GM03348 (cell line): ENCODE results near the gene MAGEF1.
"Not testable (repeated sequence)": the region's sequence is repeated elsewhere in the genome, so short reads cannot be mapped to it uniquely, and the experiment has no call there.

Experiments
- DNase-seq: peaks from one replicate; pipeline ENCODE4 v3.0.0; 2012; ENCODE audit warnings: low spot score

MAGEF1 gene

DNA sequence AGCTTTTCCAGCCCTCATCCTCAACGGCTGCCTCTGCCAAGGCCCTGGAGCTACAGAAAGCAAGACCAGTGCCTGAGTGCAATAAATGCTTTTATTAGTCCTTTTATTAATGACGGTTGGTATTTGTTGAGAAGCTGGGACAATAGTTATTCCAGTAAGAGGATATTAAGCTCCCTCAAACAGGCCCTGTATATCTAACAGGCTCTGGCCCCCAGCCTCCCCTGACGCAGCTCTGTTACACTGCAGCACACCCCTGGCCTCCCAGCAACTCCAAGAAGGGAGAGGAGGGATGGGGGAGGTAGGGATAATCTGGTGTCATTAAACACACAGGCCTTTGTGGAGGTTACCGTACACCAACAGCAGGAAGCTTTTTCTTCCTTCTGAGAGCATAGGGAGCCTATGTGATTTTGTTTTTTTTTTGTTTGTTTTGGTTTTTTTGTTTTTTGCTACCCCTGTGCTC lies 30.8 kb upstream of the MAGEF1 start:
- DNase-seq: no peak

DNA sequence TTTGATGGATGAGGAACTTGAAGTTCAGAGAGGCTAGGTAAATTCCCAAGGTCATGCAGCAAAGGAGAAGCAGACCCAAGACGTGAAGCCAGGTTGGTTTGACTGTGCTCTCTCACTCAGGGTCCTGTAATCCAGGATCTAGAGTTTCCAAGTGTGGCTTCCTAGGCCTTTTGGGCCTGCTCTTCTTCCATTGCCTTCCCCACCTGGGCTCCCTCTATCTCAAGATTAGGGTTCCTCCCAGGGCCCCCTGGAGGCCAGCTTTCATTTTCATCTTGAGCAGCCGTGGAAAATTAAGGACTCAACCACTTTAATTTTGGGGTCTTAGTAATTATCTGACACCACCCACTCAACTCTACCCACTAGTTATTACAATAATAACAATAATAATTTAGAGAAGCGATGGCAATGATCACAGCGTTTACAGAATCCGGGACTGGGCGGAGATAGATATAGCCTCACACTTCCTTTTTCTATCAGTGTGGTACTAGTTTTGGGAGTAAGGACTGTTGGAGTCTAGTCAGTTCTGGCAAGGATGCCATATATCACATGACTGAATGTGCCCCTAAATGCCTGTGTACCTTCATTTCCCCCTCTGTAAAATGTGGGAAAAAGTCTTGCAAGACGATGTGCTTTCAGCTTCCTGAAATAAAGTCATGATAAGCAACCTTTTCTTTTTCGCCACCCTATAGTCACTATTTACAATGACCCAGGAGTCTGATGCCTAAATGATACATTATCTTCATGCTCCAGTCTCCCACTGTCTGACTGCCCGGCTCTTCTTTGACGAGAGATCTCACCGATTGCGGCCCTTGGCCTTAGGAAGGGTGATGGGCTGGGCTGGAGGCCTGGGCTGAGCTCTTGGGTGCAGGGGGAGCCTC lies 30.2 kb upstream of the MAGEF1 start:
- DNase-seq: no peak

DNA sequence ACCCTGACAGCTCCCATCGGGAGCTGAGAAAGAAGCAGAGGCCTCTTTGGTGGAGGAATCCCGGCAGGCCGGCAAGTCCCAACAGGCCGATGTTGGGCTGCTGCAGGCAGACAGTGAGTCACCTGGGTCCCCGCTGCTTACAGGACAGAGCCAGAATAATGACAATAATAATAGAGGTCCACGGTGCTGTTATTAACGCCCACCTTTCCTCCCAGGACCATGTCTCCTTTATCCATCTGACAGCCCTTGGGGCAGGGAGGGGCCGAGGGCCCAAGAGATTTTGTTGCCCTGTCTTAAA lies 29.3 kb upstream of the MAGEF1 start:
- DNase-seq: no peak

DNA sequence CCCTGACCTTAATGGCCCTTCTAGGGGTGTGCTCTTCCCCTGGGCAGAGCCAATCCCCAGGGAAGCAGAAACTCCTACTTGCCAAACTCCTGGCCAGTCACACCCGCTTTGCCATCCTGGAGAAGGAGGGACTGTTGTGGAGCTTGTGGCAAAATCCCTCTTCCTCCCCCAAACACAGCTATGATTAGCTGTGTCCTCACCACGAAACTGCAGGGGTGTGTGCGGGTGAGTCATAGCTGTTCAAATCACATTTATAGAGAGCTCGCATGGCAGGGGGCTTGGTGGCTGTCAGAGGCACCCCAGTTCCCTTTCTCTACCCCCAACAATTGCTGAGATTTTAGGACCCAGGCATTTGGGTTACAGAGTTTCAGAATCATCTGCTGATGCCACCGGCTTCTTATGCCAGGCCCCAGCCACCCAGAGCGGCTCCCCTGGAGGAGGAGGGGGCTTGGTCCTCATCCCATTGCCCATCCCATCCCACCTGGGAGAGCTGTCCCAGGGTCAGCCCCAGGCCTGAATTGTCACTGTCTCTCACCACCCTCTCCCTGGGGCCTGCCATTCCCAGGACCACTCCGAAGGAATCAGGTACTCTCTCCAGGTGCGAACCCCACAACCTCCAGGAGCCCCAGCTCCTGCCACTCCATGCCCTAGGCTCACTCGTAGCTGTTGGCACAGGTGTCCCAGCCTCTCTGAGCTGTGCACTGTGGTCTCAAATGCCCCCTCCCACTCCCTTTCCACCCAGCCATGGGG lies 28.8 kb upstream of the MAGEF1 start:
- peak; percentile 76 for DNase-seq

DNA sequence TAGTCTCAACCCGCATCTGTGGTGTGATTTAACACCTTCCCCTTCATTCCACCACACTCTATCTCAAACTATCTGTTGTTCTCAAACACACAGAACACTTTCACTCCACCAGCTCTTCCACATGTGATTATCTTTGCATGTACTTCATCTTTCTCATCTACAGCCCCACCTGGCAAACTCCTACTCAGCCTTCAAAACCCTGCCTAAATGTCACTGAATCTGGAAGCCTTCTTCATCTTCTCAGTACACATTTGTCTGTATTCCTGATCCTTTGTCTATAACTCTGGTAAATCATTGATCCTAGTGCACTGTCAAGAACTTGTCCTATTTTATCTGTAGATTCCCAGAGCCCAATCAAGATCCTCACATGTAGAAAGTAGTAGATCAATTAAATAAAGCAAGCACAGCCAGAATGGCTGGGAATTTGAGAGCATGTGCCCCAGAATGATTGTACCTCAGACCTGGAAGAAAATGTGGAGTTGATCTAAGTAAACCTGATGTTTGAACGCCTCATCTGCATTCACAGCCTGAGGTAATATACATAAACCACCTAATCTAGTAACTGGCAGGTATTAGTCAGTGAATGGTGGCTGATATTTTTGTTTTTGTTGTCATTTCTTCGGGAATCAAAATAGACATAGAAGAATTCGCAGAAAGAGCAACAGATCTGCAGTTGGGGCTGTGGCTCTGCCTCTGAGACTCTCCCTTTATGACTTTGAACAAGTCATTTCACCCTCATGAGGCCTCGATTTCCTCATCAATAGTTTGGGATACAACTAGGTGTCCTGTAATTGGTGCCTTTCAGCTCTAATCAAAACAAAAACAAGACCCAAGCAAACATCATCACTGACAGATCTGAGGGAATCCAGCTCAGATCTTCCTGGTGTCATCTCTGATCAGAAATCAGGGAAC lies 28.0 kb upstream of the MAGEF1 start:
- no peak for DNase-seq

DNA sequence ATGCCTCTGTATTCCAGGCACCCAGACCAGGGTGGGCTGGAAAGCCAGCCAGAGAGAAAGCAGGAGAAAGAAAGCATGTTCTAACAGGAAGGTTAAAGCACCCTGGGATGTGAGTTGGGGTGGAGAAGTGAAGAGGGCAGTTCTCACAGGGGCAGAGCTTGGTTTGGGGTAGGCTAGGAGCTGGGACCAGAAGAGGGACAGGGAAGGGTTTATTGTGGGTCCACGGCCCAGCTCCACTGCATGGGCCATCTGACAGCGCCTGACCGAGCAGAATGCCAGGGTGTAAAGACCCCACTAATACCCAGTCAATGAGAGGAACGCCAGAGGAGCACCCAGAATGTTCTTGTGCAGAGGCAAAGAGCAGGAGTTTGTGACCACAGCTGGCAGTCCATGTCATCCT lies 27.1 kb upstream of the MAGEF1 start:
- DNase-seq: no peak

DNA sequence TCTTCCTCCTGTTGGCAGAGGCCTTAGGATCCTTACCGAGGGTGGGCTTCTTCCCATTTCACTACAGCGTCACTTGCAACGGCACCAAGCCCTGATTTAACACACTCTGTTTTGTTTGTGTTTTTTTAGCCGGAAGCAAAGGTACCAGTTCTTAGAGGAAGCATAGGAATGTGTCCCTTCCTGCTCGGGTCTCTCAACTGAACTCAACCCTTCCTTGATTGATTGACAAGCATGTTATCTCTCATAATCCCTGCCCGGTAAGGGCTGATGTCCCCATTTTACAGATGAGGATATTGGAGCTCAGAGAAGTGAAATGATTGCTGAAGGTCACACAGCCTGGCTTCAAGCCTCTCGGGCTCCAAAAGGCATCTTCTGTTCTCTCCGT lies 26.6 kb upstream of the MAGEF1 start:
- no peak for DNase-seq

DNA sequence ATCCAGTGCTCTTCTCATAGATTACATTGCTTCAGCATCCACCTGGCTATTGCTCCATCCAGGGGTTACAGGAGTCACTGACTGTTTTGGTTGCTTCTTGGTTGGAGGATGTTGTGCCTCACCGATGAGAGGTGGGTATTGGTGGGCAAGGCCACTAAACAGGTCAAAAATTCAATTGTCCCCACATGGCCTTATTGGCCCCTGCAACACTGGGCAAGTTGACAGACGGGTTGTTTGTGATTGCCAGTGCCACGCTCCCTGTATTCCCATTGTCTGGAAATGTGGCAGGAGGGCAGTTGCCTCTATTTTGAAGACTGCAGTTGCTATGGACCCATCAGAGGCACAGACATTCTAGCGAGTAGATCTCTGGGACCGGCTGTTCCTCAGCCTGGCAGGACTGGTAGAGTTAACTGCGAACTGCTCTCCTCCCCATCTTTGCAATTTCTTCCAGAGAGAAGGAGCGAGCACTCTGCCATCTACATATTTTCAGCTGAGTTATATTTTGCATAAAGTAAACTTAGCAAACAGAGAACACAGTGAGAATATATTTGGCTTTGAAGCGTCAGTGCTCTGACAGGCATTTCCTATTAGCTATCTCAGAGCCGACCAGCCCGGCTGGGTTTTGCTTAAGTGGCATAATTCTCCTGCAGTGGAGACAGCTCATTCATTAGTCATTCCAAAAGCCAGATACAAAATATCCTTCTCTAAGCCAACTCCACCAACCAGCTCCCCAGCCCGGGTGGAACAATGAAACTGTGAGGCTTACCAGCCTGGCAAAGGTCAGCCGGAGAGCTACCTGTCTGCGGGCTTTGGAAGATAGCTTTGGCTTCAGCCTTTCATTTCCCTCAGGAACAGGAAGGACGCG lies 26.0 kb upstream of the MAGEF1 start:
- DNase-seq: peak; percentile 82

DNA sequence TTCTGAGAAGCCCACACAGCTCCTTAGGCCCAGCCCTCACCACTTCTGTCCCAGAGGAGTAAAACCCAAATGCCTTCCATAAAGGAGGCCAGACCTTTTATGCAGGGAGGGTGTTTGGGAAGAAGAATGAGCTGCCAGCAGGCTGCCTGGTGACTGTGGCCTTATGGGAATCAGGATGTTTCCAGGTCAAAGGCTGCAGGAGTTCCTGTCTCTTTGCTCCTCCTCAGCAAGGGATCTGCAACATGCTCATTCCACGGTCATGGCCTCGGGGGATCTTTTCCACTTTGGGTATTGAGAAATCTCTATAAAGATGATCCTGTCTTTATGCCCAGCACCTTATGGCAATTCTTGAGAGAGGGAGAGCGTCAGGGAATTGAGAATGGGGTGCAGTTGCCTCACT lies 25.2 kb upstream of the MAGEF1 start:
- DNase-seq: no peak

DNA sequence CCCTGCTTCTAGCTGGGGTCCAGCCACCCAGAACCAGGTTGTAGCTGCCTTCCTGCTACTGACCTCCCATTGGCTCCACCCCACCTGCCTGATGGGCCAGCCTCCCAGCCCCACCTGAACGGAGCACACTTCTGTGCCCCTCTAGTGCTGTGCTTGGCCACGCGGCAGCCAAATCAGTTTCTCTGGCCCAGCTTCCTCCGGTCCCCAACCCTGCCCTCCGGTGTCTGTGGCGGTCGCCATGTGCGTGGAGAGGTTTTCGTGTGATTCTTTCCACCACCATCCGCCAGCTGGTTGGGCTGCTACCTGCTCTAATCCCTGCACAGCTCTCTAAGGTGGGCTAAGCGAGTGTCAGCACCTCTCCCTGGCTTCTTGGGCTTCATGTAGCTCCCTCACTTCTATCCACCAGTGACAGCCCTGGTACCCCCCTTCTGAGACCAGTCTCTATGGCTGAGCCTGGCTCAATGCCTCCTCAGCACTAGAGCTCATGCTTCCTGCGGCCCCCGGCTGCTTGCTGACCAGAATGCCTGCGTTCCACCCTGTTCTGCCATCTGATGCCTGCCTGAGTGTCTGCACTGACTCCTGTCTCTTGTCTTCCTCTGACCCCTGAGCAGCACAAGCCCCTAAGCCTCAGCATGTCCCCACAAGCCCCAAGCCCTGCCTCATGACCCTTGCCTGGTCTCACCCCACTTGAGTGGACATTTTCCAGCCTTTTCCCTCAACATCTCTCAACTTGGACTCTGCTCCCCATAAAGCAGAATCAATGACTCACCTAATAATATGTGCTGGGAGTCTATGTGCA lies 23.2 kb upstream of the MAGEF1 start:
- no peak for DNase-seq

DNA sequence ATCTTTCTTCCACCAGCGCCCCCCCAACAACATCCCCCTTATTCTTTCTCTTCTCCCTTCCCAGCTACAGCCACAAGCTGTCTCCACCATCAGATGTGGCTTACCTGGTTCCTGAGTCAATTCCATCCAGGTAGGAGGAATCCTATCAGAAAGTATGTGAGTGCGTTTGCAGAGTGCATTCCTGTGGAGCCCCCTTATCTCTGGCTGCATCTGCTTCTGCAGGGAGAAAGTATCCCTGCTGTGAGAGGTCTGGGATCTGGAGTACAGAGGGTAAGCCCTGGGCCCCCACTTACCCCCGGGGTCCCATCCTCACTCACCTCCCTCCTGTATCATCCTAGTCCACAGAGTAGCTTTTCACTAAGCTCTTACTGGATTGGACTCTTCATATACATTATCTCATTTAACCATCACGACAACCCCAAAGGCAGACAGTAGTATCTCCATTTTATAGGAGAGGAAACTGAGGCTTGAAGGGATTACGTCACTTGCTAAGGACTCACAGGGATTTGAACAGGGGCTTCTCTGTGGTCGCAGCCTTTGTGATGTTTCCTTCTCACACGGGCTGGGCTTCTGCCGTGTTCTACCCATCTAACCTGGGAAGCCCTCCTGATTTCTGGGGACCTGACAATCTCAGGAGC lies 22.2 kb upstream of the MAGEF1 start:
- no peak for DNase-seq

DNA sequence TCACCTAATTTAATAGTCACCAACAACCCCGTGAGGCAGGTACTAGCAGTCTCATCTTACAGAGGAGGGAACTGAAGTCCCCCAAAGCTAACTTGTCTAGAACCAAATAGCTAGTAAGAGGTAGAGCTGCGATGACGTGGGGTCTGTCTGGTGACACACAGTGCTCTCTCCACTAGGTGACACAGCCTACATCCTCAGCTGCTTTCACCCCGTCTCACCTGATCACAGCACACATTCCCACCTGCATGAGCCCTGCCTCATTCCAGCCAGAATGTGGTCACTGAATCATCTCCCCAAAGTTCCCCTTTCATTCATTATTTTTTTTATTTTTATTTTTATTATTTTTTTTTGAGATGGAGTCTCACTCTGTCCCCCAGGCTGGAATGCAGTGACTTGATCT lies 21.3 kb upstream of the MAGEF1 start:
- DNase-seq: no peak

DNA sequence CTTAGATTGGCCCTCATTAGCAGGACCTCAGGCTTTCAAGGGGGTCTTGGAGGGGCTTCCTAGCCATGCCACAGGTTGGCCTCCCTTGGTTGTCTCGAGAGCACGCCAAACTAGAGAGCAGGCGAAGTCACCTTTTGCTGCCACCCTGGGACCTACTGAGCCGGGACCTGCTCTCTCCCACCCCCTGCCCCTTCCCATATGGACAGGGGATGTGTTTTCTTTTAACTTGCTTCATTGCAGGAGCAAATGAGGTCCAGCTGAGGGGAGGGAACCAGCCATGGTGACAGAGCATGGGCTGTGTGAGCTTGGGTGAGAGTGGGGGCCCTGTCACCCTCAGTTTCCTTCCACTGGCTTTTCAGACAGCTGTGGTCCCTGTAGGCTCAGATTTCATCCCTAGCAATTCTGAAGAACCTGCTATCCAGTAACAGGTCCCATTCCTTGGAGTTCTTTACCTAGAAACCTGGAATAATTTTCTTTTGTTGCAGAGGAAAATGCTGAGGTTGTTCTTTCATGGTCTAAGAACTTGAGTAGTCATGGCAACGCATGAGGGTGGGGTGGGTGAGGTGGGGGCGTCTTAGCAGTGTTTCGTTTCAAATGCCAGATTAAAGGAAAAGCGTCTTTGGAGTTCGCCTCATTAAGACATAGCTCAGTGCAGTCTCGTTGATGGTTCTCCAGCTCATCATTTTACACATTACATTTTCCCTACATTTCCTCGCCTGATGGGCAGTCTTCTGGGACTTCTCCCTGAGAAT lies 20.1 kb upstream of the MAGEF1 start:
- no peak for DNase-seq

DNA sequence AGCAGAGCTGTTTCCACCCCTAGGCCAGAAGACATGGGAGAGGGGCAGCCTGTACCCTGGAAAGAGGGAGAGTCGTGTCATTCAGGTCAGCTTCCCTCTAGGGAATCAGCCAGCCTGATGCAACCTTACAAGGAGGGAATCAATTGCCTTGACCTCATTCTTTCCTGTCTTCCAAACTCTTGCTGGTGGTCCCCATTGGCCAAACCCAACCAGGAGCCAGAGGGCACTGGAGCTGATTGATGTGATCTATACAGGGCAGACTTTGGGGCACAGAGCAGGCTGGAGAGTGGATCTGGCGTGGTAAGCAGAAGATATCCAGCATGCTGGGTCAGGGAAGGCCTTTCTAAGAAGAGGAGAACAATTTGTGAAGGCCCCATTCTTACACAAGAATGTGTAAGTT lies 19.1 kb upstream of the MAGEF1 start:
- no peak for DNase-seq

DNA sequence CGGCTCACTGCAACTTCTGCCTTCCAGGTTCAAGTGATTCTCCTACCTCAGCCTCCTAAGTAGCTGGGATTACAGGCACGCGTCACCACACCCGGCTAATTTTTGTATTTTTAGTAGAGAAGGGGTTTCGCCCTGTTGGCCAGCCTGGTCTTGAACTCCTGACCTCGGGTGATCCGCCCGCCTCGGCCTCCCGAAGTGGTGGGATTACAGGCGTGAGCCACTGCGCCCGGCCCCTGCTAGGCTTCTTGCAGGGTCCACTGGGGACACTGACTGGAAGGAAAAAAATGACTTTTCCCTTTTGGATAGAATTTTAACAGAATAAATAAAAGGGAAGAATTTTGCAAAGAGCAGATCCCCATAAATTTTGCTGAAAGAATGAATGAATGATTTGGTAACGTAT lies 17.3 kb upstream of the MAGEF1 start:
- DNase-seq: not testable (repeated sequence)

DNA sequence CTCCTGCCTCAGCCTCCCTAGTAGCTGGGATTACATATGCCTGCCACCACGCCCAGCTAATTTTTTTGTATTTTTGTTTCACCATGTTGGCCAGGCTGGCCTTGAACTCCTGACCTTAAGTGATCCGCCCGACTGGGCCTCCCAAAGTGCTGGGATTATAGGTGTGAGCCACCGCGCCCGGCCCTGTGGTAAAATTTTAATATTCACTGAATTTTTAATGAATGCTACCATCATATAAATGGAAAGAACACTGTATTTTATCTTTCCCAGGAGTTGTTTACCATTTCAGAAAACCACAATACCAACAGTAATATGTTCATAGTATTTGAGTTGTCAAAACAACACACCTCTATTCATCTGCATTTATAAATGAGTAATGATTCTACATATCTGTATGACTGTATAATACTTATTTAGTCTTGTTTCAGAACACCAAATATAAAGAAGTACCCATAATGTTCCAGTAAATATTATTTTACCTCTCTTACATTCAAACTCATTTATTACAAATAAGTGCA lies 16.2 kb upstream of the MAGEF1 start:
- no peak for DNase-seq

DNA sequence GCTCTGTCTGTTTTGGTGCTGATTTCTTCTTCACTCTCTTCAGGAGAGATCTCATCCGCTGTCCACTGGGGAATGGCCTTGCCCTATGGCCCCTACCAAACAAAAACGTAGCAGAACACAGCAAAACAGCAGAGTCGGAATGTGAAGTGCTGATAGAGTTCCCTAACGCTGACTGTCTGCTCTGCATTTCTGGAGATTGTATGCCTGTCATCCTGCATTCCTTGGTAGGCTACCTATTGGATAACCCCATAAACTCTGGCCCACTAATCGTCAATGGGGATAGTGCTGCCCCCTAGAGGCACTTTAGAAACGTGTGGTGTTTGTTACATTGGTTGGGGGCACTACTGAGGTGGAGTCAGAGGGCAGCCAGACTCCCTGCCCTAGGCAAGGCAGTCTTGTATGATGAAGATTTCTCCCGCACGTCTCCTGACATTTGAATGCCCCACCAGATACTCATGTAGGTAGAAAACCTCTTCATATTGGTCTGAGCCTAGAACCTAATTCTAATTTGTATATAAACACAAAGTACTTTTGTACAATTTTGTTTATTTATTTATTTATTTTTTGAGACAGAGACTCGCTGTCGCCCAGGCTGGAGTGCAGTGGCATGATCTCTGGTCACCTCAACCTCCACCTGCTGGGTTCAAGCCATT lies 15.6 kb upstream of the MAGEF1 start:
- DNase-seq: peak; percentile 87

DNA sequence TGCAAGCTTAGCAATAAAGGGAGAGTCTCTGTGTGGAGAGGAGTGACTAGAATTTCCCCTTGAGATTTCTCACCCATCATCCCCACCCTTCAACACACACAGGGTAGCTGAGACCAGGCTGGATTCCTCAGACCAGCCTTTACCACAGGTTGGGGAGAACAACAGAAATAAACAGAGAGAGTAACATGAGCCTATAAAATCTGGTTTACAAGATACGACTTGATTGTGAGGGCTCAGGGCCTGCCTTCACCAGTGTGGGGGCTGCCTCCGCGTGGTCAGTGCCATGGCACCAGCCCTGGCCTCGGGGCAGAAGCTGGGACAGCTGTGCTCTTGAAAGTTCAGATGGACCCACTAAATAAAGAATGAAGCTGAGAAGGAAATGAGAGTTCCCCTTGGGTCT lies 14.6 kb upstream of the MAGEF1 start:
- DNase-seq: no peak
